Measurements from ENCODE around the gene CNPY4.

CNPY4 gene

DNA sequence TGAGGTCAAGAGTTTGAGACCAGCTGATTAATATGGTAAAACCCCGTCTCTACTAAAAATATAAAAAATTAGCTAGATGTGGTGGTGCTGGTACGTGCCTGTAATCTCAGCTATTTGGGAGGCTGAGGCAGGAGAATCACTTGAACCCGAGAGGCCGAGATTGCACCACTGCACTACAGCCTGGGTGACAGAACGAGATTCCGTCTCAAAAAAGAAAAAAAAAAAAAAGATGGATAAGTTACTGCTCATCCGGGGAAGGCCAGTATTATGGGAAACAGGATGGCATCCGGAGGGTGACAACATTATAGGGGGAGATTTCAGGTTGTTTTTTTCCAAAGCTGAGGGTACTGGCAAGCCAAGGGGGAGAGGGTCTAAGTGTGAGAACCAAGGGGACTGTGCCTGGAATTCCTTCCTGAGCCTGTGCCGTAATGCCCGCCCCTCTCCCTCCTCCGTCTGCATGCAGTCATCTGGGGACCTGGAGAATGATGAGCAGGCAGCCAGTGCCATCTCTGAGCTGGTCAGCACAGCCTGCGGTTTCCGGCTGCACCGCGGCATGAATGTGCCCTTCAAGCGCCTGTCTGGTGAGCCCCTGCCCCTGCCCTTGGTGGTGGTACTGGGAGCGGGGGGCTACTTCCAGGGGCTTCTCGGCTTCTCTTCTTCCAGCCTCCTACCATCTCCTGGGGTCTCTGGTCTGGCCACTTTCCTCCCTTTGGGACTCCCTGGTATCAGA is 33.7 kb downstream of the CNPY4 start:
- no peak for DNase-seq

GRCh38 chr7:100153708-100154535 is 34.5 kb downstream of the CNPY4 start:
- DNase-seq, result no peak

- DNase-seq, result no peak
Measured at GRCh38 chr7:100154651-100155491, 35.4 kb downstream of the CNPY4 start.

- DNase-seq, result no peak
Measured at GRCh38 chr7:100155553-100156317, 36.3 kb downstream of the CNPY4 start.

DNA sequence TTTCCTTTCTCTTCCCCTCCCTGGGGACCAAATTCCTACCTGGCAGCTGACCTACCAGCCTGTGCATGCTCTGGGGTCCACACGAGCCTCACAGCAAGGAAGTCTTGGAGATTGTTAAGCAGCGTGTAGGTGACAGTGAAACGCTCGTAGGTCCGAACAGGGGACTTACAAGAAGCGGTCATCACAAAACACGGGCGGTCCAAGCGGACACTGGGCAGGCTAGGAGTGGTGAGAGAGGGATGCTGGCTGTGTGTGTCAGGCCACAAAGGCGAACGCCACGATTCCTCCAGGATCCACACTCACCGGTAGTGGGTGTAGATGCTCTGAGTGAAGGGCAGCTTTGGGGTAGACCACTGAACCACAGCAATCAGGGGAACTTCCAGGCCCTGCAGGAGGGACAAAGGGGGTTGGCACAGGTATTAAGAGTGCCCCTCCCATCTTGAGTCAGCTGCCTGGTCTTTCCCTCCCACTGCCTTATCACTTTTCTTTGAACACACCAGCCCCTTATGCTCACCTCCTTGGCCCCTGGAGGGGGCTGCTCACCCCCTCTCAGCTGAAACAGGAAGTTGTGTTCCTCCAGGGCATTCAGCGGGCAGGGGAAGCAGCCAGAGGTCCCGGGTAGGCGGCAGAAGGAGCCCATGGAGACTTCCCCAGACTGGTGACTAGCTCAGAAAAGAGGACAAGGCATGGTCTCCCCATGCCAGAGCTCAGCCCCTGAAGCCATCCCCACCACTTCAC is 37.1 kb downstream of the CNPY4 start:
- DNase-seq, result no peak

GRCh38 chr7:100157069-100157333 is 37.6 kb downstream of the CNPY4 start:
- no peak for DNase-seq

DNA sequence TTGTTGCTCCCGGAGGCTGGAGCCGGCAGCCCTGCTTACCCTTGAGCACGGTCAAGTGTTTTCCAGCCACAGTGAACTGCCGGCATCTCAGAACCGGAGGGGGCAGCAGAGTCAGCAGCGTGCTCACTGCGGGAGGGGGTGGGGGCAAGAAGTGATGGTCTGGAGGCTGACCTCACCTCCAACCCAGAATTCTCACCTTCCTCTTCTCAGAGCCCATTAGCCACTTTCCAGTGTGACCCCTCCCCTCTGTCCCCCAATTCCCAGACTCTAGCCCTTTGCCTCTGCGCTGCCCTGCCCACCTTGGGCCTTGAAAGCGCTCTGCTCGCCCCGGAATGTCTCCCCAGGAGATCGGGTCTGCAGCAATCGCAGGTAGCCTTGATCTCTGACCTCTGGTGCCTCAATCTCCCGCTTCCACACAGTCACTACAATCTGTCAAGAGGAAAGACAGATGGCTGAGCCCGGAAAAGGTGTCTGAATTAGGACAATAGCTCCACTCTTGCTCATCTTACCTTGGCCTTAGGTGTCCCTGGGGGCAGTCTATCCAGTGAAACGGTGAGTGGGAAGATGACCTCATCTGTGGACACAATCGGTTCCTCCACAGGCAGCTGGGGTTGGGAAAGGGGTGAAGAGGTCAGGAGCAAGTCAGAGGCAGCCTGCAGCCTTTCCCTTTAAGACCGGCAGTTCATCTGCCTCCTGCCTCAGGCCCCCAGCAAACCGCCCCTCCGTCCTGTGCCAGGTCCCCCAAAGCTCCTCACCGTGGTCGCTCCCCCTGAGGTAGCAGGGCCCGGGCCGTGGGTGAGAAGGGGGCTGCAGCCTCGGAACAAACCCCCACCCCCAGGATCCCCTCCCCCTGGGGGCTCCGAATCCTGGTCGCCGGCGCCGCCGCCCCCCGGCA is 38.1 kb downstream of the CNPY4 start:
- no peak for DNase-seq

DNA sequence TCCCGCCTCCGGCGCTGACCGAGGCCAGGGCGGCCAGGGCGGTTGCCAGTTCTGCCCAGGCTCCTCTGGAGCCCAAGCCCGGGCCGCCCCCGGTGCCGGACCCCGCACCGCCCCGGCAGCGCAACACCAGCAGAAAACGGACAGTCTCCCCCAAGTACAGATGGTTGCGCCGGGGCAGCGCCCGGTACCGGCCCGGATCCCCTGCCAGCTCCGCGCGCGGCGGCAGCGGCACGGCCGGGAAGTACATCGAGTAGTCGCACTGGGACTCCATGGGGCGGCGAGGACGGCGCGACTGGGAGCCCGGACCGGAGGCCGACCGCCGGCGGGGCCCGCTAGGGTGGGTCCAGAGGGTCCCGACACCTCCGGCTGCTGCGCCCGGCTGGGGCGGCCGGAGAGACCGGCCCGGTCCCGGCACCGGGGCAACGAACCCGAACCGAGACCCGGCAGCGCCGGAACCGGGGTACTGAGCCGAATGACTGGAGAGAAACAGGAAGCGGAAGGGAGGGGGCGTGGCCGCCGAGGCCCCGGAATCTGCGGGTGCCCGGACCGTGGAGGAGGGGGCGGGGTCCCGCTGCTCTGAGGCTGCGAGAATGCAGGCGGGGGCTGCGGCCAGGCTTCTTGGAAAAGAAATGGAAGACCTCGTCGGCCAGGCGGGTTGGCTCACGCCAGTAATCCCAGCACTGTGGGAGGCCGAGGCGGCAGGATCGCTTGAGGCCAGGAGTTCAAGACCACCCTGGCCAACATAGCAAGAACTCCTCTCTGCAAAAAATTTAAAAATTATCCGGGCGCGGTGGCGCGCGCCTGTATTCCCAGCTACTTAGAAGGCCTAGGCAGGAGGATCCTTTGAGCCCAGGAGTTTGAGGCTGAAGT is 39.0 kb downstream of the CNPY4 start, which contains the start of gene TRAPPC14:
Gene TRAPPC14, minus strand, starts transcription at position 495 of the 870 bp plus-strand sequence. Its CDS starts 224 bp downstream, at position 271.
- peak; percentile 77 for DNase-seq

DNA sequence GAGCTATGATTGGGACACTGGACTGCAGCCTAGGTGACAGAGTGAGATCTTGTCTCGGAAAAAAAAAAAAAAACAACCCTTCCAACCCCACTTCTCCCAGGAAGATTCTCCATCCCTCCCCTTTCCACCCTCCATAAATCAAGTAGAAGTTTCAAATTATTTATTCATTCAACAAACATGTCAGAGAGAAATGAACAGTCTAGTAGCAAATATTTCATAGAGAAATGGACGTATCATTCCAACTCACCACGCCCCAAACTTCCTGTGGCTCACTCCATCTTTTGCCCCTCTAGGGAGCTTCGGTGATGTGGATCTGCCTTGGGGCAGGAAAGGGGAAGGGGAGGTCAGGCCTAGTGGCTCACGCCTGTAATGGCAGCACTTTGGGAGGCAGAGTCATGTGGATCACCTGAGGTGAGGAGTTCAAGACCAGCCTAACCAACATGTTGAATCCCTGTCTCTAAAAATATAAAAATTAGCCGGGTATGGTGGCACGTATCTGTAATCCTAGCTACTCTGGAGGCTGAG is 39.7 kb downstream of the CNPY4 start:
- no peak for DNase-seq

- DNase-seq, result no peak
Measured at GRCh38 chr7:100160067-100160466, 40.6 kb downstream of the CNPY4 start.

- DNase-seq, result no peak
Measured at GRCh38 chr7:100163006-100163531, 43.6 kb downstream of the CNPY4 start.

DNA sequence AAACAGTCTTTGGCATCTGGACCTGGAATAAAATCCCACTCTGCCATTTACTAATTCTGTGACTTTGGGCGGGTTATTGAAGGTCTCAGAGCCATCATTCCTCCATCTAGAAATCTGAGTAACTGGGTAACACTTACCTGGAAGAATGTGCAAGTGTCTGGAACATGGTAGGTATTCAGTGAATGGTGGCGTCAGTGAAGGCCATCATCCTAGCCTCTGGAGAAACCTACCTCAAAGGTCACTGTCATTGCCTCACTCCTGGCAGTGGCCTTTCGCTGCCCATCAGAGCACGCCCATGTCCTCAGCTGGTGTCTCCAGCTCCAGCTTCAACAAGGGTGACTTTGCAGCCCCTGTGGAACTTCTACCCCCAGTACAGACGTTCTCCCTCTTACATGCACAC is 44.4 kb downstream of the CNPY4 start:
- no peak for DNase-seq

GRCh38 chr7:100166317-100166940 is 47.0 kb downstream of the CNPY4 start:
- no peak for DNase-seq

DNA sequence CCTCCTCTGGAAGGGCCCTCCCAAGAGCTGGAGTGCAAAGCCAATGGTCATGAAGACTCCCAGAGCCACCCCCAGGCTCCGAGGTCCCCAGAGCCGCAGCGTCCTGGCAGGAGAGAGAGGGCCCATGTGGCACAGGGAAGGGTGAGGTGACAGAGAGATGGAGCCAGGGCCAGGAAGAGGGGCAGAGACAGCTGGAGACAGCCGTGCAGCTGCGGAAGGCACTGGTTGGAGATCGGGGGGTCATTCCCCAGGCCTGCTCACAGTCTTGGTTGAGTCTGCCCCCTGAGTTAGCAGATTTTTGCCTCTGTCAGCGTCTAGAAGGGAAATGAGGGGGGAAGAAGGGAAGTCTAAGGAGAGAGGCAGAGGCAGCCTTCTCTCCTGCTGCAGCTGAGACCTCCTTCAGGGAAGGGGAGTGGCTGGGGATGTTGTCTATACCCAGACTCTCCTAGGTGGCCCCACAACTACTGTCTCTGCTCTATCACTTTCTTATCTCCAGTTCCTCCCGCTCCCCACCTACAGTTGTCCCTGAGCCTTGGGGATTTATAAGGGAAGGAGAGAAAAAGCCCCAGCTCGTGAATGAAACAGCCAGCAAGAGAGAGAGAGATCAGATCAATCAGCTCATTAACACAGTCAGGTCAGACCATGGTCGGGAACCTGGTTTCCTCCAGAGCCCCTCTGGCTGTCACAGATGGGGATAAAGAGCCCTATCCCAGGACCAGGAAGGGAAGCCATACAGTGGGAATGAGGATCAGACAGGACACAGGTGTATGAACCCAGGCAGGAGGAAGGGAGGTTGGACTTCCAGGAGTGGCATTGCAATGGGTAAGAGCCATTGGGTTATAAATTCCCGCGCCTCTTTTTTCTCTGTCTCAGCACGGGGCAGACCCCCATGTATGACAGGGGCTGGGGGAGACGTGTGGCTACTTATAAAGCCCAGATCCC is 47.8 kb downstream of the CNPY4 start:
- no peak for DNase-seq

DNA sequence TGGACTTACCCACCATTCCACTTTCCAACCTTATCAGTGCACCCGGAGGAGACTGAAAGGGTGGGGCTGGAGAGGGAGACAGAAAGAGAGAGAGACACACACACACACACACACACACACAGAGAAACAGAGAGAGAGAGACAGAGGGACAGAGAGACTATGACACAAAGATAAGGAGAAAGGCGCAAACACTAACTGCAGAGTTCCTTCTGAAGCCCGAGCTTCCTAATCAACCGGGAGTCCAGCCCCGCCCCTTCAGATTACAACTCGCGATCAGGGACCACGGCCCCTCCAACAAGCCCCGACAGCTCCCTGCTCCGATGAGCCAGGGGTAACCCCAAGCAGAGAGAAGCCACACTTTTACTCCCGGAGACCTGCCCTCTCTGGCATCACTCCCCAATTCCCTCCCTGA is 48.5 kb downstream of the CNPY4 start:
- peak; percentile 55 for DNase-seq

GRCh38 chr7:100169147-100169850 is 49.9 kb downstream of the CNPY4 start:
- peak; percentile 9 for DNase-seq
